Right atrium auricular region (tissue), 2 donors: ENCODE results near the gene CFAP299. TPM values are rescaled to one million over a fixed set of nuclear protein-coding genes. Genes with fewer than 3 reads are reported as not detected.

Experiments used
- DNase-seq: peaks from one replicate; pipeline ENCODE4 v3.0.0-alpha.2; 2019; ENCODE audit warnings: low spot score
- H3K27ac ChIP-seq, 2 donors: fragments of 200-600 bp; sonication (generic); 1 replicate in 1 of 2; 2 replicates in 1 of 2; pipeline ENCODE4 v1.5.1; 2016 to 2019
- H3K27me3 ChIP-seq, 2 donors: fragments of 200-600 bp; sonication (generic); one replicate each; pipeline versions ENCODE4 v1.5.1 to v1.6.0; 2017 to 2019
- H3K36me3 ChIP-seq: fragments of 200-600 bp; sonication (generic); one replicate; pipeline ENCODE4 v1.5.1; 2016
- H3K4me1 ChIP-seq, 2 donors: fragments of 200-600 bp; sonication (generic); one replicate each; pipeline versions ENCODE4 v1.5.1 to v1.6.0; 2017 to 2019
- H3K4me3 ChIP-seq, 2 donors: fragments of 200-600 bp; sonication (generic); 1 replicate in 1 of 2; 2 replicates in 1 of 2; pipeline ENCODE4 v1.5.1; 2017 to 2019; ENCODE audit warnings: mild to moderate bottlenecking in 1 of 2, moderate library complexity in 1 of 2
- H3K9me3 ChIP-seq, 2 donors: fragments of 200-600 bp; sonication (generic); one replicate each; pipeline ENCODE4 v1.5.1; 2019
- total RNA-seq, 2 donors: library from RNA; depleted of rRNA; stranded (reverse); fragments of >200 nt; gene quantifications; one replicate each; pipeline ENCODE4 v1.1.0, GENCODE V29; 2016
- TF ChIP-seq, protein P1 (sequence below), 2 donors: fragments of 200-600 bp; sonication (generic); IDR thresholded peaks; one replicate each; pipeline ENCODE4 v1.5.1; 2019; ENCODE audit warnings: antibody characterized with exemption in 2 of 2

CFAP299 gene
- total RNA-seq, 2 donors from 2014 or later: not detected

DNA sequence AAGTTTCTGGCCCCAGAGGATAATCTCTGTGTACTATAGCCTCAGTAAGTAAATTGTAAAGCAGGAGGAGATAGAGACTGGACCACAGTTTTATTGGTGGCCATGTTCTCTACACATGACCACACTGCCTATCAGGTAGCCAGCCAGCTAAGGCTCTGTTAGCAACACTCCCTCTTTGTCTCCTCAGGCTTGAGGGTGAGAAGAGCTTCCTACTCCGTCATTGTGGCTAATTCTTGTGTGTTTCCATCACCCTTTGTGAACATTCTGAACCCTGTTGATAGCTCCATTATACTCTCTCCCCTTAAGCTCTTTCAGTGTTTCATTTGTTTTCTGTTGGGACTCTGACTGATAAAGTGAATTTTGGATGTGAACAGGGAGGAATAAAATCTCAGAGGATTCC, 233.4 kb downstream of the CFAP299 start:
- Histone ChIP-seq H3K27ac (no peak overlapping the region), H3K4me1 (no peaks in the 10 kb centered on the region), H3K36me3 (no peaks in the 10 kb centered on the region), H3K4me3 (no peak overlapping the region), H3K9me3 (peaks cover 0 to 3% of the 10 kb centered on the region in 2 donors), H3K27me3 (no peaks in the 10 kb centered on the region)
- DNase-seq: no peak
- TF ChIP-seq, protein P1, sequence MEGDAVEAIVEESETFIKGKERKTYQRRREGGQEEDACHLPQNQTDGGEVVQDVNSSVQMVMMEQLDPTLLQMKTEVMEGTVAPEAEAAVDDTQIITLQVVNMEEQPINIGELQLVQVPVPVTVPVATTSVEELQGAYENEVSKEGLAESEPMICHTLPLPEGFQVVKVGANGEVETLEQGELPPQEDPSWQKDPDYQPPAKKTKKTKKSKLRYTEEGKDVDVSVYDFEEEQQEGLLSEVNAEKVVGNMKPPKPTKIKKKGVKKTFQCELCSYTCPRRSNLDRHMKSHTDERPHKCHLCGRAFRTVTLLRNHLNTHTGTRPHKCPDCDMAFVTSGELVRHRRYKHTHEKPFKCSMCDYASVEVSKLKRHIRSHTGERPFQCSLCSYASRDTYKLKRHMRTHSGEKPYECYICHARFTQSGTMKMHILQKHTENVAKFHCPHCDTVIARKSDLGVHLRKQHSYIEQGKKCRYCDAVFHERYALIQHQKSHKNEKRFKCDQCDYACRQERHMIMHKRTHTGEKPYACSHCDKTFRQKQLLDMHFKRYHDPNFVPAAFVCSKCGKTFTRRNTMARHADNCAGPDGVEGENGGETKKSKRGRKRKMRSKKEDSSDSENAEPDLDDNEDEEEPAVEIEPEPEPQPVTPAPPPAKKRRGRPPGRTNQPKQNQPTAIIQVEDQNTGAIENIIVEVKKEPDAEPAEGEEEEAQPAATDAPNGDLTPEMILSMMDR (IDR thresholded peaks at IDR 0.05): no peak

DNA sequence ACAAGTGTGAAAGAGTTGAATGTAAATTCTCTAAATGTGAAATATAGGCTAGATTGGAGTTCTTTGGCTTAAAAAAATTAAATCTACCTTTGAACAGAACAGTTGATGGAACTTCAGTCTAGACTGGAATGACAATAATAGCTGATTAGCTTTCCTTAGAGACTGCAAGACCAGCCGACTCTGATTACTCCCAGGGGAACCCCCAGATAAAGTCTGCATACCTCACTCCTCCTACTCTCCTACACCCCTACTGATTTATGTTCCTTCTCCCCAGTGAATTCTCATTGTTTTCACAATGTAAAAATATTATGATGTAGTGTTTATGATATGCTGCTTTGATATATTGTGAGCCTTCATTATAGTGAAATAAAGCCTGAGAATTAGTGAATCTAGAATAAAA, 241.3 kb downstream of the CFAP299 start:
- Histone ChIP-seq H3K27ac (no peak overlapping the region), H3K4me1 (no peaks in the 10 kb centered on the region), H3K27me3 (no peaks in the 10 kb centered on the region), H3K4me3 (no peak overlapping the region), H3K9me3 (peaks cover 0 to 3% of the 10 kb centered on the region in 2 donors), H3K36me3 (no peaks in the 10 kb centered on the region)
- TF ChIP-seq, protein P1 (IDR thresholded peaks at IDR 0.05): no peak
- no peak for DNase-seq

DNA sequence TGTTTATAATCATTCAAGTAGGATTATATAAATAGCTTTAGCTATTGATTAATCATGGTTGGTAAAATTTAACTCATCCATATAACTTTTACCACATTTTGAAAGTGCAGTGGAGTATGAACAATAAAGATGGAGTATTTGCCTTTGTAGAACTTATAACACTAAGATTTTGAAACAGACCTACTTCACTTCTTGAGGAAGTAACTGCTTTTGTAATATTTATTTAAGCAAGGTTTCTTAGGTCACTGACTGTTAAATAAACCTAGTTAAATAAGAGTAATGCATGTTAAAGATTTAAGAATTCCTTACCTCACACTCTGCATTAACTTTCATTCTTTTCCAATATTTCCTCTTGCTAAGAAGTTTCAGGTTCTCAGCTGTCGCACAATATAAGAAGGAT, 242.5 kb downstream of the CFAP299 start:
- no peaks in the 10 kb centered on the region for H3K27me3 ChIP-seq
- H3K4me1 ChIP-seq: no peaks in the 10 kb centered on the region
- no peak for DNase-seq
- H3K4me3 ChIP-seq: no peak overlapping the region
- TF ChIP-seq, protein P1 (IDR thresholded peaks at IDR 0.05): no peak
- no peaks in the 10 kb centered on the region for H3K36me3 ChIP-seq
- H3K27ac ChIP-seq: no peak overlapping the region
- peaks cover 0 to 3% of the 10 kb centered on the region in 2 donors for H3K9me3 ChIP-seq

DNA sequence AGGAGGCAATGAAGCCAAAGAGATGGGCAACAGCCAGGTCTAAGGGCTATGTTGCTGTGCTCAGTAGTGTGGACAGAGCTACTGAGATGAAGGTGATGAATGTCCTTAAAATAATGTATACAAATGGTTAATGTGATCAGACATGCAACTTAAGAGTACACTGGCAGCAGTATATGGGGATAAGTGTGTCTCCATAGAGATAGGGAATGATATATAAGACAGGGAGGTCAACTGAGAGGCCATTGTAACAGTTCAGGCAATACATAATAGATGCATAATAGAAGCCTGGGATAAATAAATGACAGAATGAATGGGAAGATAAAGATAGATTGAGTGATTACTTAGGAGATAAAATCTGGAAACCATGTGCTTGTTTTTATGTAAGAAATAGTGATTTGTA, 250.0 kb downstream of the CFAP299 start:
- Histone ChIP-seq H3K27me3 (no peaks in the 10 kb centered on the region), H3K4me3 (no peak overlapping the region), H3K36me3 (no peaks in the 10 kb centered on the region), H3K9me3 (no peaks in the 10 kb centered on the region), H3K27ac (no peak overlapping the region), H3K4me1 (no peaks in the 10 kb centered on the region)
- TF ChIP-seq, protein P1 (IDR thresholded peaks at IDR 0.05): no peak
- DNase-seq: no peak

DNA sequence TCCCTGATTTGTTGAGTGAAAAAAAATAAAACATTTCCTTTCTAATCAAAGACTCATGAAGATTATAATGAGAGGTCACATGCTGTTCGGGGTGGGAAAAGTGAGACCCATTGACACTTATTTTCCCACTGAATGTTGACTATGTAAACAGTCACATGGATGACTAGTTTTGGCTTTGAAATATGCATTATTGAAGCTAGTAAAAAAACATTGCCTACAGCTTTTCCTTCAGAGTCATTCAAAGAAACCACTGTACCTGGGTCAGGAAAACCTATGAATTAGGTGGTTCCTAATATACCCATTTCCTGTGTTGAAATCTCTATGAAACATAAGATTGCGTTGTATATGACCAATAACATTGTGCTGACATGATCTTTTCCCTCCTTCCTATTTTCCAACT, 251.2 kb downstream of the CFAP299 start:
- no peaks in the 10 kb centered on the region for H3K36me3 ChIP-seq
- TF ChIP-seq, protein P1 (IDR thresholded peaks at IDR 0.05): no peak
- H3K27ac ChIP-seq: no peak overlapping the region
- no peaks in the 10 kb centered on the region for H3K27me3 ChIP-seq
- H3K9me3 ChIP-seq: no peaks in the 10 kb centered on the region
- DNase-seq: no peak
- H3K4me3 ChIP-seq: no peak overlapping the region
- H3K4me1 ChIP-seq: no peaks in the 10 kb centered on the region

DNA sequence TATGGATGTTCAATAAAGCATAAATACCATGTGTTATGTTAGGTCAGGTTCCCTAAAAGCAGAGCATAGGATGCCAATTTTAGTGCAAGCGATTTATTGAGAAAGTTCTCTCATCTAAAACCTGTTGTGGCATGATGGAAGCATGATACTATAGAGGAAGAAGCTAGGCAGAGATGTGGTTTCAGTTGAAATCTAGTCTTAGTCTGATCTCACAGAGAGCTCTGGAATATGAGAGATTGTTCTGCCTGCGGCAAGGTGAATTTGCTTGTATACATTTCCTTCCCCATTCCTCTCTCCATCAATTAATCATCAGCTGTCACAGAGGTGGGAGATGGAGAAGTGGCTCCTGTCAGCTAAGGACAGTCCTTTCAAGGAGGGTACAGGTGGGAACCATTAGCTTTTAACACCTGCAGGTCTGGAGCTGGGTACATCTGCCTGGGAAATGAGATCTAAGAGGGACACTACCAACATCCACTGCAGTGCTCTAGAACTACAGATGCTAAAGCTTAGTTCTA, 252.4 kb downstream of the CFAP299 start:
- TF ChIP-seq, protein P1 (IDR thresholded peaks at IDR 0.05): no peak
- no peaks in the 10 kb centered on the region for H3K36me3 ChIP-seq
- no peak overlapping the region for H3K27ac ChIP-seq
- H3K9me3 ChIP-seq: no peaks in the 10 kb centered on the region
- no peak for DNase-seq
- H3K27me3 ChIP-seq: no peaks in the 10 kb centered on the region
- no peaks in the 10 kb centered on the region for H3K4me1 ChIP-seq
- no peak overlapping the region for H3K4me3 ChIP-seq
